ENCODE measurements around the gene GOLGA8N.
"Not testable (repeated sequence)": the region's sequence is repeated elsewhere in the genome, so short reads cannot be mapped to it uniquely, and the experiment has no call there.

DNA sequence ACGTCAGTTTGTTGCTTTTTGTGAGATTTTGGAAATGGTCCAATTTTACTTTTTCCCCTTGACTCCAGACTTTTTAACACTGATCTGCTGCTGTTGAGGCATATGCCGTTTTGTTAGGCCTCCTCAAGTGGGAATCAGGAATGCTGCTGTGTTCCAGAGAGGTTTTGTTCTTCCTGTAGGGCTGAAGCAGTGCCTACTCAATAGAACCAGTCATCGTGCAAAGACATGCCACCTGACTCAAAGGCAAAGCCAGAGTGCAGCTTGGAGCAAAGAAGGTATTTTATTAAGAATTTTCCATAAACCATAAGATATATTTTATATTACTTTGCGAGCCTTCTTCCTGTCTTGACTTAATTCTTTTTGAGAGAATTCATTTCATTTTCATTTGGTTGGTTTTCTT lies 7.4 kb upstream of the GOLGA8N start:
- not testable (repeated sequence) for TF ChIP-seq POLR2AphosphoS5 (IDR thresholded peaks at IDR 0.05; ENCODE audit: borderline replicate concordance, low read depth, low read length); FOXP2 (optimal IDR thresholded peaks at IDR 0.05; ENCODE audit: control extremely low read depth, extremely low read length, insufficient read depth); EZH2 (IDR thresholded peaks at IDR 0.05)
